Gastroesophageal sphincter (tissue), 3 donors: ENCODE results near the gene SMAD6.

ENCODE experiments used
- CTCF ChIP-seq, 4 experiments: fragments of 200-600 bp in 2 of 4; fragments of 450-650 bp in 2 of 4; sonication (generic) in 1 of 4; IDR thresholded peaks; one replicate each; pipeline ENCODE4 v1.5.1; 2017 to 2019; ENCODE audit warnings: antibody characterized with exemption in 4 of 4, mild to moderate bottlenecking in 2 of 4, moderate library complexity in 2 of 4
- EP300 ChIP-seq: sonication (generic); formaldehyde crosslinking; IDR thresholded peaks from one replicate; pipeline ENCODE4 v1.6.1; 2017; ENCODE audit warnings: antibody characterized with exemption, mild to moderate bottlenecking
- POLR2A ChIP-seq, 2 donors: fragments of 450-650 bp; IDR thresholded peaks; one replicate each; pipeline ENCODE4 v1.6.1; 2017; ENCODE audit warnings: antibody characterized with exemption in 2 of 2, mild to moderate bottlenecking in 2 of 2, moderate library complexity in 1 of 2
- POLR2AphosphoS5 ChIP-seq: sonication (generic); formaldehyde crosslinking; IDR thresholded peaks from one replicate; pipeline ENCODE4 v1.6.1; 2017; ENCODE audit warnings: antibody characterized with exemption

GRCh38 chr15:66738116-66738515 lies 36.1 kb downstream of the SMAD6 start:
- no peak for TF ChIP-seq CTCF (IDR thresholded peaks at IDR 0.05)
- TF ChIP-seq POLR2A (IDR thresholded peaks at IDR 0.05): no peak
- no peak for TF ChIP-seq EP300
- TF ChIP-seq POLR2AphosphoS5: no peak
